ENCODE data around the gene MRPL47.

GRCh38 chr3:179613807-179614206 is 9.4 kb upstream of the MRPL47 start:
- no peak for TF ChIP-seq ARNT (IDR thresholded peaks at IDR 0.05)
- no peak for TF ChIP-seq SP1 (IDR thresholded peaks at IDR 0.05)
- TF ChIP-seq FOXK2 (IDR thresholded peaks at IDR 0.05) = no peak
- no peak for TF ChIP-seq ELF4 (IDR thresholded peaks at IDR 0.05)
- TF ChIP-seq FOXA1 (IDR thresholded peaks at IDR 0.05) = no peak
- TF ChIP-seq FOXM1 (IDR thresholded peaks at IDR 0.05; ENCODE audit: borderline replicate concordance) = no peak
